Measurements from ENCODE around the gene MORN5. TPM values are rescaled to one million over a fixed set of nuclear protein-coding genes. Genes with fewer than 3 reads are reported as not detected.

Gene MORN5
- total and polyA plus RNA-seq, 4 donors, result 17.9 to 22.9 (median 18.6) TPM

DNA sequence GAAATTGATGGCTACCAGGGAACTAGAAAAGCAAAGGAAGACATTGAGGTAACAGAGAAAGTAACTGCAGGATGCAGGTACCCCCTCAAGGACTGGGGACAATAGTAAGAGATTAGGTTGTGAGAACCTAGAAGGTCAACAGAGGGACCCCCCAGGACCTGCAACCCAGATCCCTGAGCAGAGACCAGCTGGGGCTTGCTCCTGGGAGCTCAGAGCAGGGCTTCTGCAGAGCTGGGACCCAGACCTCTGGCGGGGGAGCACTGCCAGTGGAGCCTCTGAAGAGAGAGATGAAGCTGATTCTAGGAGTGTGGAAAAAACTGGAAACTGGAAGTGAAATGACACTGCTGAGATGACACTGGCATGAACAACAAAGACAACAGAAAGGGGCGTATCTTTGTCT, 17.2 kb downstream of the MORN5 start:
- DNase-seq, result no peak
- H3K36me3 ChIP-seq (ENCODE audit: control insufficient read depth in 4 of 4, insufficient read depth in 4 of 4, low read length in 4 of 4), result no peaks in the 10 kb centered on the region
- whole genome bisulfite sequencing, 2 donors, result 88 to 95% methylated on average over 2 of the region's 2 CpGs

DNA sequence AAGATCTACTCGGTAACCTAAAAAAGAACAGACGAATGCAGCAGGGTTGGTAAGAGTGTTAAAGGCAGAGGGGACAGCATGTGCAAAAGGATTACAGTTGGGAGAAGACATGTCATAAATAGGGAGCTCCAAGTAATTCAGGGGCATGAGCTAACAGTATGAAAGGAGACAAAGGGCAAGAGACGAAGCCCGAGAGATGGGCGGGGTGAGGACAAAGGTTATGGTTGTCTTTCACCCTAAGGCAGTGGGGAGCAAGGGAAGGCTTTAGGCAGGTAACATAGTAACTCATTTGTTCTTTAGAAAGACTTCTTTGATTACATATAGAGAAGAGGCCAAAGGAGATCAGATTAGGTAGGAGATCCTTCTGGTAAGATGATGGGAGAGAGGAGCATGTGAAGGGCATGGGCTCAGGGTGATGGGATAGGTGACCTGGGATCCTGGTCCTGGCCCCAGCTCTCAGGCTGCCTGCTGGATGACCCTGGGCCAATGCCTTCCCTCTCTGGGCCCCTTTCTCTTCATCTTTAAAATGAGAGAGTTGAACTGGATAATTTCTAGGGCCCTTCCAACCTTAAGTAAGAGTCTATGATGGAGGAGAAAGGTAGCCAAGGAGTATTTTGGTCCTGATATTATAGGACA, 19.5 kb downstream of the MORN5 start:
- peaks cover 0 to 8% (median 3%) of the 10 kb centered on the region in 3 donors for H3K27me3 ChIP-seq (ENCODE audit: control insufficient read depth in 3 of 3, insufficient read depth in 3 of 3, low read length in 2 of 3)
- 90 to 96% methylated on average over 5 of the region's 5 CpGs for WGBS, 2 donors
- no peak for DNase-seq
- no peaks in the 10 kb centered on the region for H3K36me3 ChIP-seq (ENCODE audit: control insufficient read depth in 4 of 4, insufficient read depth in 4 of 4, low read length in 4 of 4)
- TF ChIP-seq, protein P1, sequence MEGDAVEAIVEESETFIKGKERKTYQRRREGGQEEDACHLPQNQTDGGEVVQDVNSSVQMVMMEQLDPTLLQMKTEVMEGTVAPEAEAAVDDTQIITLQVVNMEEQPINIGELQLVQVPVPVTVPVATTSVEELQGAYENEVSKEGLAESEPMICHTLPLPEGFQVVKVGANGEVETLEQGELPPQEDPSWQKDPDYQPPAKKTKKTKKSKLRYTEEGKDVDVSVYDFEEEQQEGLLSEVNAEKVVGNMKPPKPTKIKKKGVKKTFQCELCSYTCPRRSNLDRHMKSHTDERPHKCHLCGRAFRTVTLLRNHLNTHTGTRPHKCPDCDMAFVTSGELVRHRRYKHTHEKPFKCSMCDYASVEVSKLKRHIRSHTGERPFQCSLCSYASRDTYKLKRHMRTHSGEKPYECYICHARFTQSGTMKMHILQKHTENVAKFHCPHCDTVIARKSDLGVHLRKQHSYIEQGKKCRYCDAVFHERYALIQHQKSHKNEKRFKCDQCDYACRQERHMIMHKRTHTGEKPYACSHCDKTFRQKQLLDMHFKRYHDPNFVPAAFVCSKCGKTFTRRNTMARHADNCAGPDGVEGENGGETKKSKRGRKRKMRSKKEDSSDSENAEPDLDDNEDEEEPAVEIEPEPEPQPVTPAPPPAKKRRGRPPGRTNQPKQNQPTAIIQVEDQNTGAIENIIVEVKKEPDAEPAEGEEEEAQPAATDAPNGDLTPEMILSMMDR (IDR thresholded peaks at IDR 0.05; ENCODE audit: control extremely low read depth, extremely low read depth), result no peak
- ATAC-seq (ENCODE audit: insufficient read depth, low FRiP score), result no peak
- no peak overlapping the region for H3K4me3 ChIP-seq
- no peak overlapping the region for H3K9ac ChIP-seq (ENCODE audit: insufficient read depth in 1 of 2, low read length in 2 of 2)
- no peaks in the 10 kb centered on the region for H3K4me1 ChIP-seq (ENCODE audit: control insufficient read depth in 5 of 5, insufficient read depth in 5 of 5, low read length in 5 of 5)
- no peaks in the 10 kb centered on the region for H3K9me3 ChIP-seq (ENCODE audit: control insufficient read depth in 4 of 4, insufficient read depth in 3 of 4, low read length in 3 of 4)
- no peak overlapping the region for H3K27ac ChIP-seq (ENCODE audit: low read depth in 1 of 2, low read length in 1 of 2)

More for the DNA sequence above, 17.2 kb downstream of the MORN5 start:
- TF ChIP-seq, protein P1 (IDR thresholded peaks at IDR 0.05; ENCODE audit: control extremely low read depth, extremely low read depth), result no peak
- Histone ChIP-seq H3K4me3 (no peak overlapping the region), H3K27me3 (ENCODE audit: control insufficient read depth in 3 of 3, insufficient read depth in 3 of 3, low read length in 2 of 3) (no peaks in the 10 kb centered on the region), H3K9me3 (ENCODE audit: control insufficient read depth in 4 of 4, insufficient read depth in 3 of 4, low read length in 3 of 4) (no peaks in the 10 kb centered on the region), H3K9ac (ENCODE audit: insufficient read depth in 1 of 2, low read length in 2 of 2) (no peak overlapping the region), H3K27ac (ENCODE audit: low read depth in 1 of 2, low read length in 1 of 2) (no peak overlapping the region), H3K4me1 (ENCODE audit: control insufficient read depth in 5 of 5, insufficient read depth in 5 of 5, low read length in 5 of 5) (no peaks in the 10 kb centered on the region)
- no peak for ATAC-seq (ENCODE audit: insufficient read depth, low FRiP score)

DNA sequence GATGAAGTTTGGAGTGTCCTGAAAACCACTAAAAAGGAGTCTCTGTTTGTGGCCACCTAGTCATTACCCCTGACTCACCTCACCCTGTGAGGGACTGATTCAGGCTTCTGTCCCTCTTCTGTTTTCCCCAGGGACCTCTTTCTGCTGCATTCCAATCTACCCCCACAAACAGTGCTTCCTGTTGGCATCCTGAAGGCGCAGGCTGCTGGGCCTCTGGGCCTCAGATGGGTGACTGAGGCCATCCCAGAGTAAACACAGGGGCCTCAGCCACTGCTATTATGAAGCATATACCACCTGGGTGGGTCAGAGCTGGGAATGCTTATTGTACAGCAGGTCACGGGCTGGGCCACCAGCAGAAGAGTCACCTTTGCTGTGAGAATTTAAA, 20.0 kb downstream of the MORN5 start:
- TF ChIP-seq, protein P1 (IDR thresholded peaks at IDR 0.05; ENCODE audit: control extremely low read depth, extremely low read depth), result no peak
- Histone ChIP-seq H3K4me3 (no peak overlapping the region), H3K9me3 (ENCODE audit: control insufficient read depth in 4 of 4, insufficient read depth in 3 of 4, low read length in 3 of 4) (no peaks in the 10 kb centered on the region), H3K4me1 (ENCODE audit: control insufficient read depth in 5 of 5, insufficient read depth in 5 of 5, low read length in 5 of 5) (no peaks in the 10 kb centered on the region), H3K27me3 (ENCODE audit: control insufficient read depth in 3 of 3, insufficient read depth in 3 of 3, low read length in 2 of 3) (peaks cover 0 to 11% (median 3%) of the 10 kb centered on the region in 3 donors), H3K9ac (ENCODE audit: insufficient read depth in 1 of 2, low read length in 2 of 2) (no peak overlapping the region), H3K36me3 (ENCODE audit: control insufficient read depth in 4 of 4, insufficient read depth in 4 of 4, low read length in 4 of 4) (no peaks in the 10 kb centered on the region), H3K27ac (ENCODE audit: low read depth in 1 of 2, low read length in 1 of 2) (no peak overlapping the region)
- 84 to 91% methylated on average over 2 of the region's 2 CpGs for whole genome bisulfite sequencing, 2 donors
- DNase-seq (no peak), ATAC-seq (ENCODE audit: insufficient read depth, low FRiP score) (no peak)

- H3K27me3 ChIP-seq (ENCODE audit: control insufficient read depth in 3 of 3, insufficient read depth in 3 of 3, low read length in 2 of 3), result peaks cover 0 to 11% (median 3%) of the 10 kb centered on the region in 3 donors
- 56 to 65% methylated on average over 4 of the region's 4 CpGs for WGBS, 2 donors
- no peaks in the 10 kb centered on the region for H3K4me1 ChIP-seq (ENCODE audit: control insufficient read depth in 5 of 5, insufficient read depth in 5 of 5, low read length in 5 of 5)
- no peaks in the 10 kb centered on the region for H3K36me3 ChIP-seq (ENCODE audit: control insufficient read depth in 4 of 4, insufficient read depth in 4 of 4, low read length in 4 of 4)
- DNase-seq (no peak), ATAC-seq (ENCODE audit: insufficient read depth, low FRiP score) (no peak)
- no peak overlapping the region for H3K4me3 ChIP-seq
- H3K27ac ChIP-seq (ENCODE audit: low read depth in 1 of 2, low read length in 1 of 2), result no peak overlapping the region
- TF ChIP-seq, protein P1 (IDR thresholded peaks at IDR 0.05; ENCODE audit: control extremely low read depth, extremely low read depth), result no peak
- H3K9ac ChIP-seq (ENCODE audit: insufficient read depth in 1 of 2, low read length in 2 of 2), result no peak overlapping the region
- H3K9me3 ChIP-seq (ENCODE audit: control insufficient read depth in 4 of 4, insufficient read depth in 3 of 4, low read length in 3 of 4), result no peaks in the 10 kb centered on the region
Observed at GRCh38 chr9:122180633-122181032, 20.9 kb downstream of the MORN5 start.
